Breast epithelium (tissue), 4 donors: ENCODE measurements around the gene ZFR2. TPM values are rescaled to one million over a fixed set of nuclear protein-coding genes. Genes with fewer than 3 reads are reported as not detected.

Experiments used
- DNase-seq, 2 donors: peaks; one replicate each; pipeline ENCODE4 v3.0.0-alpha.2; 2019; ENCODE audit warnings: low spot score in 2 of 2
- H3K27ac ChIP-seq, 2 donors: fragments of 200-600 bp; sonication (generic) in 1 of 2; one replicate each; pipeline ENCODE4 v1.5.1; 2016 to 2019; ENCODE audit warnings: mild to moderate bottlenecking in 1 of 2
- H3K27me3 ChIP-seq, 2 donors: fragments of 200-600 bp; sonication (generic) in 1 of 2; one replicate each; pipeline versions ENCODE4 v1.5.1 to v1.6.0; 2017 to 2019; ENCODE audit warnings: control low read depth in 1 of 2, mild to moderate bottlenecking in 1 of 2
- H3K36me3 ChIP-seq: fragments of 200-600 bp; one replicate; pipeline ENCODE4 v1.5.1; 2019
- H3K4me1 ChIP-seq, 2 donors: fragments of 200-600 bp; sonication (generic); one replicate each; pipeline ENCODE4 v1.5.1; 2016 to 2019; ENCODE audit warnings: control low read depth in 1 of 2
- H3K4me3 ChIP-seq, 3 donors: fragments of 200-600 bp; sonication (generic); 1 replicate in 2 of 3; 2 replicates in 1 of 3; pipeline ENCODE4 v1.5.1; 2016 to 2019; ENCODE audit warnings: mild to moderate bottlenecking in 3 of 3, moderate library complexity in 2 of 3
- H3K9me3 ChIP-seq, 2 donors: fragments of 200-600 bp; sonication (generic) in 1 of 2; one replicate each; pipeline ENCODE4 v1.5.1; 2016 to 2019; ENCODE audit warnings: control low read depth in 1 of 2
- POLR2A ChIP-seq: fragments of 450-650 bp; IDR thresholded peaks from one replicate; pipeline ENCODE4 v1.6.1; 2016; ENCODE audit warnings: antibody characterized with exemption, mild to moderate bottlenecking, moderate library complexity
- POLR2AphosphoS5 ChIP-seq, 3 donors: sonication (generic); formaldehyde crosslinking; IDR thresholded peaks; one replicate each; pipeline ENCODE4 v1.6.1; 2017; ENCODE audit warnings: antibody characterized with exemption in 3 of 3
- intact Hi-C: fragments of 100-400 bp; cut with DNase I; formaldehyde crosslinking; loops from one replicate; pipeline ENCODE4 v1.15.1; 2023; ENCODE audit warnings: low total_unique reads
- total RNA-seq, 3 donors: library from RNA; depleted of rRNA; stranded (reverse); fragments of >200 nt; gene quantifications; one replicate each; pipeline ENCODE4 v1.1.0, GENCODE V29; 2016
- TF ChIP-seq, protein P1 (sequence below), 3 donors: fragments of 450-650 bp; IDR thresholded peaks; one replicate each; pipeline ENCODE4 v1.5.1; 2016 to 2017; ENCODE audit warnings: antibody characterized with exemption in 3 of 3, mild to moderate bottlenecking in 3 of 3, moderate library complexity in 3 of 3

Gene ZFR2
- total RNA-seq, 3 donors from 2014 or later: 0.98 TPM; not detected in 2

DNA sequence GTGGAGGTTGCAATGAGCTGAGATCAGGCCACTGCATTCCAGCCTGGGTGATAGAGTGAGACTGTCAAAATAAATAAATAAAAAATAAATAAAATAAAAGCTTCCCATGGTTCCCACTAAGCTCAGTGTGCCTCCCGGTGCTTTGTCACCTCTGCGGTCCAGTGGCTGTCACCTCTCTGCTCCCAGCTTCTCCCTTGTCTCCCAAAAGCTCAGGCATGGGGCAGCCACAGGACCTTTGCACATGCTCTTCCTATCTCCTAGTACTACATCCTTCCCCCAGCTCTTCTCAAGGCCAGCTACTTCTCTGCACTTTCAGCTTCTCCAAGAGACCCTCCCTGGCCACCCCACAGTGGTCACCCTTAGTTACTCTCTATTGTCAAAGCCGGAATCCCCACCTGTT, 75.0 kb downstream of the ZFR2 start:
- Histone ChIP-seq H3K4me3 (no peak overlapping the region), H3K36me3 (no peaks in the 10 kb centered on the region), H3K4me1 (no peaks in the 10 kb centered on the region), H3K9me3 (peaks cover 0 to 7% of the 10 kb centered on the region in 2 donors), H3K27me3 (no peaks in the 10 kb centered on the region), H3K27ac (no peak overlapping the region)
- DNase-seq: no peak
- intact Hi-C loops: no loop called here
- TF ChIP-seq POLR2A (no peak), POLR2AphosphoS5 (IDR thresholded peaks at IDR 0.05) (no peak)
- TF ChIP-seq, protein P1, sequence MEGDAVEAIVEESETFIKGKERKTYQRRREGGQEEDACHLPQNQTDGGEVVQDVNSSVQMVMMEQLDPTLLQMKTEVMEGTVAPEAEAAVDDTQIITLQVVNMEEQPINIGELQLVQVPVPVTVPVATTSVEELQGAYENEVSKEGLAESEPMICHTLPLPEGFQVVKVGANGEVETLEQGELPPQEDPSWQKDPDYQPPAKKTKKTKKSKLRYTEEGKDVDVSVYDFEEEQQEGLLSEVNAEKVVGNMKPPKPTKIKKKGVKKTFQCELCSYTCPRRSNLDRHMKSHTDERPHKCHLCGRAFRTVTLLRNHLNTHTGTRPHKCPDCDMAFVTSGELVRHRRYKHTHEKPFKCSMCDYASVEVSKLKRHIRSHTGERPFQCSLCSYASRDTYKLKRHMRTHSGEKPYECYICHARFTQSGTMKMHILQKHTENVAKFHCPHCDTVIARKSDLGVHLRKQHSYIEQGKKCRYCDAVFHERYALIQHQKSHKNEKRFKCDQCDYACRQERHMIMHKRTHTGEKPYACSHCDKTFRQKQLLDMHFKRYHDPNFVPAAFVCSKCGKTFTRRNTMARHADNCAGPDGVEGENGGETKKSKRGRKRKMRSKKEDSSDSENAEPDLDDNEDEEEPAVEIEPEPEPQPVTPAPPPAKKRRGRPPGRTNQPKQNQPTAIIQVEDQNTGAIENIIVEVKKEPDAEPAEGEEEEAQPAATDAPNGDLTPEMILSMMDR (IDR thresholded peaks at IDR 0.05): no peak

- no peak for TF ChIP-seq POLR2A
- TF ChIP-seq POLR2AphosphoS5 (IDR thresholded peaks at IDR 0.05): no peak
- TF ChIP-seq, protein P1 (IDR thresholded peaks at IDR 0.05): no peak
Observed at GRCh38 chr19:3792114-3792513, 76.7 kb downstream of the ZFR2 start.

DNA sequence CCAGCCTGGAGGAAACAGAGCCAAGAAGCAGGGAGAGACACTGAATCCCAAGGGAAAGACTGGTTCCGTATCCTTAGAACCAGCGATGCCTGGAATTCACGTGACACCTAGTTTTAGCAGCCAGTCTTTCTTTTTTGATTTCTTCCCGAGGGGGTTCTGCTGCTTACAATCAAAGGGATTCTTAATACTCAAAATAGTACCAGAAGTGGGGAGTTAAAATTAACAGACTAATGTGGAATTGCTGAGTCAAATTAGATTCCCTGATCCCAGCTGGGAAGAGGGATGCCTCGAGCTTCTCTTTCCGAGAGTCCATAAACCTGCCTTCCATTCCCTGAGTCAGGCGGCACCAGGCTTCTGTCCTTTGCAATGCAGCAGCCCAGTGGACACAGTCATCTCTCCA, 77.9 kb downstream of the ZFR2 start:
- DNase-seq: no peak
- Histone ChIP-seq H3K27me3 (peaks cover 0 to 9% of the 10 kb centered on the region in 2 donors), H3K36me3 (no peaks in the 10 kb centered on the region), H3K9me3 (no peaks in the 10 kb centered on the region), H3K4me3 (no peak overlapping the region), H3K27ac (no peak overlapping the region), H3K4me1 (no peaks in the 10 kb centered on the region)
- intact Hi-C loops: no loop called here
- TF ChIP-seq POLR2A (no peak), POLR2AphosphoS5 (IDR thresholded peaks at IDR 0.05) (no peak)
- TF ChIP-seq, protein P1 (IDR thresholded peaks at IDR 0.05): no peak

More at GRCh38 chr19:3792114-3792513, 76.7 kb downstream of the ZFR2 start:
- Histone ChIP-seq H3K4me3 (no peak overlapping the region), H3K27ac (no peak overlapping the region), H3K4me1 (no peaks in the 10 kb centered on the region), H3K27me3 (no peaks in the 10 kb centered on the region), H3K36me3 (no peaks in the 10 kb centered on the region), H3K9me3 (peaks cover 0 to 7% of the 10 kb centered on the region in 2 donors)
- DNase-seq: no peak
- intact Hi-C loops: no loop called here

GRCh38 chr19:3790209-3790734, 78.6 kb downstream of the ZFR2 start:
- Histone ChIP-seq H3K27ac (no peak overlapping the region), H3K27me3 (peaks cover 0 to 15% of the 10 kb centered on the region in 2 donors), H3K4me3 (no peak overlapping the region), H3K9me3 (no peaks in the 10 kb centered on the region), H3K36me3 (no peaks in the 10 kb centered on the region), H3K4me1 (no peaks in the 10 kb centered on the region)
- DNase-seq: no peak
- intact Hi-C loops: no loop called here
- TF ChIP-seq, protein P1 (IDR thresholded peaks at IDR 0.05): no peak

- intact Hi-C loops: no loop called here
- no peaks in the 10 kb centered on the region for H3K4me1 ChIP-seq
- no peak for TF ChIP-seq POLR2AphosphoS5 (IDR thresholded peaks at IDR 0.05)
- TF ChIP-seq, protein P1 (IDR thresholded peaks at IDR 0.05): no peak
- no peak for TF ChIP-seq POLR2A
Observed at GRCh38 chr19:3788996-3789778, 79.7 kb downstream of the ZFR2 start.

More at GRCh38 chr19:3788996-3789778, 79.7 kb downstream of the ZFR2 start:
- Histone ChIP-seq H3K27ac (no peak overlapping the region), H3K27me3 (peaks cover 0 to 26% of the 10 kb centered on the region in 2 donors), H3K4me3 (no peak overlapping the region), H3K9me3 (no peaks in the 10 kb centered on the region), H3K36me3 (no peaks in the 10 kb centered on the region)
- DNase-seq: no peak
